H1 (cell line): ENCODE data around the gene CMKLR1. TPM values are rescaled to one million over a fixed set of nuclear protein-coding genes. Genes with fewer than 3 reads are reported as not detected.

ENCODE experiments used
- CTCF ChIA-PET: fragments of 300-600 bp; sonication (Branson Sonifier 250); formaldehyde crosslinking; loops from one replicate; lab custom pipeline; 2021; ENCODE audit not compliant: partially characterized antibody; lab: Charles Lee
- POLR2A ChIA-PET: fragments of 300-600 bp; sonication (Branson Sonifier 250); formaldehyde crosslinking; loops from one replicate; lab custom pipeline; 2021; ENCODE audit warnings: inconsistent platforms; ENCODE audit not compliant: partially characterized antibody; lab: Charles Lee
- DNase-seq, 2 experiments: peaks; one replicate each; pipeline versions ENCODE4 v3.0.0 to v3.0.0-alpha.2; 2010 to 2022; ENCODE audit warnings: low spot score in 2 of 2, low read depth in 1 of 2, mixed read lengths in 1 of 2
- FAIRE-seq: peaks from 2 replicates; lab custom pipeline; 2011; peaks lifted over from hg19 to GRCh38; lab: Jason Lieb, UNC
- H2AFZ ChIP-seq: 2 replicates; pipeline ENCODE4 v1.8.1; 2012; ENCODE audit warnings: low read length, inconsistent platforms
- H2AK5ac ChIP-seq: 2 replicates; pipeline ENCODE4 v1.6.1; 2013; ENCODE audit warnings: low read depth, low read length
- H2BK120ac ChIP-seq: replicated peaks from 2 replicates; pipeline ENCODE3; 2013; ENCODE audit warnings: low read depth, low read length, inconsistent platforms
- H2BK12ac ChIP-seq: 2 replicates; pipeline ENCODE4 v1.6.1; 2013; ENCODE audit warnings: low read depth, low read length
- H2BK15ac ChIP-seq: 2 replicates; pipeline ENCODE4 v1.6.1; 2013; ENCODE audit warnings: low read length
- H2BK20ac ChIP-seq: 2 replicates; pipeline ENCODE4 v1.6.1; 2013; ENCODE audit warnings: low read length
- H2BK5ac ChIP-seq: 2 replicates; pipeline ENCODE4 v1.6.1; 2013; ENCODE audit warnings: low read depth, low read length
- H3K14ac ChIP-seq: 2 replicates; pipeline ENCODE4 v1.6.1; 2013; ENCODE audit warnings: inconsistent platforms; ENCODE audit not compliant: insufficient read length
- H3K18ac ChIP-seq: 2 replicates; pipeline ENCODE4 v1.6.1; 2013; ENCODE audit warnings: low read length; ENCODE audit errors: extremely low read depth
- H3K23ac ChIP-seq: 2 replicates; pipeline ENCODE4 v1.6.1; 2013; ENCODE audit warnings: inconsistent platforms; ENCODE audit not compliant: insufficient read length
- H3K23me2 ChIP-seq: 2 replicates; pipeline ENCODE4 v1.6.1; 2013; ENCODE audit warnings: low read depth, low read length
- H3K27ac ChIP-seq: 2 replicates; pipeline ENCODE4 v1.6.1; 2011; ENCODE audit warnings: low read depth, low read length, inconsistent platforms
- H3K27me3 ChIP-seq, 4 experiments: replicated peaks in 1 of 4; 1 replicate in 1 of 4; 2 replicates in 3 of 4; pipeline versions ENCODE4 v1.6.1 to v1.8.1; 2011 to 2013; ENCODE audit warnings: low read length in 3 of 4, mild to moderate bottlenecking in 3 of 4, inconsistent platforms in 2 of 4, mixed read lengths in 2 of 4, moderate library complexity in 1 of 4; ENCODE audit not compliant: control insufficient read depth in 3 of 4, insufficient read depth in 3 of 4; ENCODE audit errors: extremely low read depth in 1 of 4
- H3K36me3 ChIP-seq, 4 experiments: 2 replicates each; pipeline versions ENCODE4 v1.6.1 to v1.8.1; 2011 to 2013; ENCODE audit warnings: mild to moderate bottlenecking in 4 of 4, low read length in 3 of 4, moderate library complexity in 2 of 4, control low read depth in 1 of 4, inconsistent platforms in 1 of 4; ENCODE audit not compliant: insufficient read depth in 4 of 4, control insufficient read depth in 2 of 4
- H3K4ac ChIP-seq: replicated peaks from 2 replicates; pipeline ENCODE3; 2013; ENCODE audit warnings: low read length, low read depth, mixed read lengths, inconsistent platforms; ENCODE audit not compliant: insufficient read length
- H3K4me1 ChIP-seq, 4 experiments: replicated peaks in 1 of 4; 1 replicate in 1 of 4; 2 replicates in 3 of 4; pipeline versions ENCODE4 v1.6.1 to v1.8.1; 2011 to 2013; ENCODE audit warnings: low read length in 3 of 4, inconsistent platforms in 2 of 4, mixed read lengths in 1 of 4; ENCODE audit not compliant: insufficient read depth in 4 of 4, control insufficient read depth in 3 of 4
- H3K4me2 ChIP-seq, 2 experiments: 2 replicates each; pipeline versions ENCODE4 v1.6.1 to v1.8.1; 2011 to 2013; ENCODE audit warnings: low read depth in 2 of 2, low read length in 2 of 2, control low read depth in 1 of 2, inconsistent platforms in 1 of 2, mild to moderate bottlenecking in 1 of 2; ENCODE audit not compliant: insufficient read depth in 1 of 2
- H3K4me3 ChIP-seq, 4 experiments: fragments of 200-600, 300-600 bp in 1 of 4; sonication (generic), shearing (Covaris generic), sonication (Bioruptor Twin) in 1 of 4; 2 replicates each; pipeline versions ENCODE4 v1.5.1 to v1.8.1; 2011 to 2016; ENCODE audit warnings: low read length in 4 of 4, low read depth in 3 of 4, control low read depth in 2 of 4, inconsistent platforms in 2 of 4, mild to moderate bottlenecking in 2 of 4, mixed read lengths in 1 of 4, moderate library complexity in 1 of 4; ENCODE audit not compliant: insufficient read depth in 2 of 4; ENCODE audit errors: extremely low read depth in 1 of 4
- H3K56ac ChIP-seq: replicated peaks from 2 replicates; pipeline ENCODE3; 2013; ENCODE audit warnings: low read depth, mild to moderate bottlenecking, mixed read lengths, low read length, inconsistent platforms; ENCODE audit not compliant: insufficient read length
- H3K79me1 ChIP-seq: 2 replicates; pipeline ENCODE4 v1.6.1; 2013; ENCODE audit warnings: low read depth, low read length, control low read depth
- H3K79me2 ChIP-seq, 2 experiments: 2 replicates each; pipeline versions ENCODE4 v1.6.1 to v1.8.1; 2012 to 2013; ENCODE audit warnings: low read length in 2 of 2, mild to moderate bottlenecking in 2 of 2, inconsistent platforms in 1 of 2; ENCODE audit not compliant: insufficient read depth in 2 of 2, control insufficient read depth in 1 of 2
- H3K9ac ChIP-seq, 4 experiments: replicated peaks in 1 of 4; 1 replicate in 1 of 4; 2 replicates in 3 of 4; pipeline versions ENCODE4 v1.6.1 to v1.8.1; 2011 to 2013; ENCODE audit warnings: low read depth in 3 of 4, low read length in 3 of 4, control low read depth in 2 of 4, mild to moderate bottlenecking in 2 of 4, moderate library complexity in 2 of 4, inconsistent platforms in 1 of 4; ENCODE audit errors: extremely low read depth in 1 of 4
- H3K9me3 ChIP-seq, 2 experiments: 2 replicates each; pipeline versions ENCODE4 v1.6.1 to v1.8.1; 2012 to 2013; ENCODE audit warnings: mild to moderate bottlenecking in 2 of 2, moderate library complexity in 2 of 2, control low read depth in 1 of 2, inconsistent platforms in 1 of 2, low read depth in 1 of 2, low read length in 1 of 2, mixed read lengths in 1 of 2; ENCODE audit not compliant: insufficient read depth in 2 of 2
- H4K20me1 ChIP-seq, 2 experiments: replicated peaks in 1 of 2; 2 replicates each; pipeline versions ENCODE3 to v1.8.1; 2011 to 2013; ENCODE audit warnings: inconsistent platforms in 2 of 2, low read length in 2 of 2, mild to moderate bottlenecking in 1 of 2; ENCODE audit not compliant: insufficient read depth in 2 of 2, control insufficient read depth in 1 of 2
- H4K5ac ChIP-seq: 2 replicates; pipeline ENCODE4 v1.6.1; 2013; ENCODE audit warnings: low read length, low read depth, mixed read lengths, inconsistent platforms; ENCODE audit not compliant: insufficient read length
- H4K8ac ChIP-seq: 2 replicates; pipeline ENCODE4 v1.8.0; 2013; ENCODE audit warnings: mild to moderate bottlenecking, moderate library complexity, low read length, inconsistent platforms; ENCODE audit not compliant: insufficient read depth; ENCODE audit errors: extremely low read depth
- H4K91ac ChIP-seq: replicated peaks from 2 replicates; pipeline ENCODE3; 2013; ENCODE audit warnings: low read length, mixed read lengths, inconsistent platforms; ENCODE audit not compliant: insufficient read length
- CBX5 ChIP-seq: fragments of 300-800, 300-1000 bp; sonication (generic); IDR thresholded peaks from 2 replicates; pipeline ENCODE4 v1.7.1; 2016; ENCODE audit warnings: antibody characterized with exemption, low read length, low read depth
- CREB1 ChIP-seq: IDR thresholded peaks from 2 replicates; pipeline ENCODE4 v1.6.1; 2012; ENCODE audit warnings: inconsistent platforms
- FOSL1 ChIP-seq: IDR thresholded peaks from 2 replicates; pipeline ENCODE4 v1.6.1; 2011; ENCODE audit warnings: mild to moderate bottlenecking, low read depth, low read length, moderate library complexity; ENCODE audit not compliant: insufficient read depth
- GABPA ChIP-seq: IDR thresholded peaks from 2 replicates; pipeline ENCODE4 v1.6.1; 2011; ENCODE audit warnings: mild to moderate bottlenecking, low read length, moderate library complexity, borderline replicate concordance; ENCODE audit not compliant: insufficient read depth
- HDAC6 ChIP-seq: IDR thresholded peaks from one replicate; pipeline ENCODE4 v1.7.1; 2012; ENCODE audit warnings: low read depth, mild to moderate bottlenecking, inconsistent platforms, low read length, moderate library complexity
- JUND ChIP-seq: IDR thresholded peaks from 2 replicates; pipeline ENCODE4 v1.6.1; 2011; ENCODE audit warnings: mild to moderate bottlenecking, improper control_type of control experiment, low read length
- KDM1A ChIP-seq: fragments of 200-600, 300-600 bp; sonication (generic); IDR thresholded peaks from 2 replicates; pipeline ENCODE4 v1.7.1; 2016; ENCODE audit warnings: mild to moderate bottlenecking, low read length, borderline replicate concordance
- MAFK ChIP-seq: IDR thresholded peaks from 2 replicates; pipeline ENCODE4 v1.6.1; 2012; ENCODE audit warnings: low read depth, mild to moderate bottlenecking, improper control_type of control experiment, low read length
- NRF1 ChIP-seq: IDR thresholded peaks from 2 replicates; pipeline ENCODE4 v1.6.1; 2011; ENCODE audit warnings: mild to moderate bottlenecking, low read depth, low read length, improper control_type of control experiment
- POLR2AphosphoS5 ChIP-seq: IDR thresholded peaks from 2 replicates; pipeline ENCODE4 v1.6.1; 2011; ENCODE audit warnings: low read depth, low read length
- whole genome bisulfite sequencing, 2 experiments: shearing (Covaris generic) in 1 of 2; methylation state at CpG; one replicate each; pipeline versions ENCODE4 v1.1.6 to v1.1.7; 2013 to 2015; ENCODE audit warnings: low lambda C conversion rate in 2 of 2, mixed read lengths in 2 of 2, inconsistent platforms in 1 of 2, low coverage in 1 of 2, missing lambda C conversion rate in 1 of 2; ENCODE audit not compliant: insufficient replicate concordance in 2 of 2, insufficient coverage in 1 of 2, insufficient read length in 1 of 2; ENCODE audit errors: extremely low coverage in 1 of 2, missing lambda C conversion rate in 1 of 2; 5-methylcytosine and 5-hydroxymethylcytosine counted together
- polyA plus RNA-seq, 7 experiments: library from polyadenylated mRNA; depleted of rRNA in 3 of 7; stranded (reverse) in 5 of 7; unstranded in 2 of 7; fragments of >200 nt in 5 of 7; fragments of 200-250 nt in 2 of 7; gene quantifications; 1 replicate in 5 of 7; 2 replicates in 1 of 7; 4 replicates in 1 of 7; pipeline versions ENCODE4 v1.2.1 to v1.2.3, GENCODE V29; 2011 to 2013; ENCODE audit warnings: missing spikeins in 2 of 7, mixed read lengths in 2 of 7
- total RNA-seq: library from RNA; stranded (reverse); fragmentation: NEBNext Ultra II Directional; extraction: Animal tissue kit (Norgen Biotek cat#: 25700); gene quantifications from 2 replicates; pipeline ENCODE4 v1.2.1, GENCODE V29; 2021
- TF ChIP-seq, protein P1 (sequence below): IDR thresholded peaks from 2 replicates; pipeline ENCODE4 v1.6.1; 2012; ENCODE audit warnings: low read length, inconsistent platforms
- TF ChIP-seq, protein P2 (sequence below): IDR thresholded peaks from 2 replicates; pipeline ENCODE4 v1.6.1; 2012; ENCODE audit warnings: inconsistent platforms

Gene CMKLR1
- total and polyA plus RNA-seq, 2 of the 8 experiments (the other 6 are each of a cell fraction or from before 2014, with no cell fraction given), result 2.1 to 2.8 TPM

- ChIA-PET CTCF (no interaction called here), POLR2A (interaction anchor here (1.7 kb wide), 1 partner anchor 13 kb away, joined by 3 read pairs; no protein-coding TSS in a partner anchor)
- Histone ChIP-seq H3K4ac (no peak overlapping the region), H3K4me2 (no peak overlapping the region), H2BK20ac (no peak overlapping the region), H3K79me2 (no peaks in the 10 kb centered on the region), H2AFZ (no peak overlapping the region), H3K79me1 (no peaks in the 10 kb centered on the region), H2BK5ac (no peak overlapping the region), H3K9ac (no peak overlapping the region), H3K18ac (no peak overlapping the region), H3K4me3 (no peak overlapping the region), H3K4me1 (peaks cover 0 to 8% (median 3%) of the 10 kb centered on the region in 4 experiments; a peak in 4 of 7 replicates), H3K23ac (no peak overlapping the region), H2AK5ac (no peak overlapping the region), H4K8ac (no peak overlapping the region), H3K23me2 (peaks cover 7% of the 10 kb centered on the region; the same call in 1 of the 2 replicates), H2BK120ac (no peak overlapping the region), H3K36me3 (no peaks in the 10 kb centered on the region), H3K9me3 (peaks cover 5 to 7% of the 10 kb centered on the region in 2 experiments; a peak in 2 of 4 replicates), H4K20me1 (peaks cover 0 to 4% of the 10 kb centered on the region in 2 experiments), H4K91ac (no peak overlapping the region), H3K14ac (no peak overlapping the region), H3K27me3 (no peaks in the 10 kb centered on the region), H4K5ac (no peak overlapping the region), H3K27ac (no peak overlapping the region), H2BK15ac (no peak overlapping the region; the same call in 1 of the 2 replicates), H2BK12ac (no peak overlapping the region), H3K56ac (no peak overlapping the region)
- DNase-seq (no peak), FAIRE-seq (no peak)
- 87% methylated on average over 8 of the region's 8 CpGs; no CpG with 5 or more reads in 1 of the 2 experiments for WGBS, 2 experiments
- TF ChIP-seq NRF1 (no peak), CREB1 (no peak), JUND (no peak), POLR2AphosphoS5 (no peak), FOSL1 (no peak), GABPA (no peak), HDAC6 (no peak), MAFK (no peak), KDM1A (no peak), CBX5 (no peak)
- TF ChIP-seq, protein P1, sequence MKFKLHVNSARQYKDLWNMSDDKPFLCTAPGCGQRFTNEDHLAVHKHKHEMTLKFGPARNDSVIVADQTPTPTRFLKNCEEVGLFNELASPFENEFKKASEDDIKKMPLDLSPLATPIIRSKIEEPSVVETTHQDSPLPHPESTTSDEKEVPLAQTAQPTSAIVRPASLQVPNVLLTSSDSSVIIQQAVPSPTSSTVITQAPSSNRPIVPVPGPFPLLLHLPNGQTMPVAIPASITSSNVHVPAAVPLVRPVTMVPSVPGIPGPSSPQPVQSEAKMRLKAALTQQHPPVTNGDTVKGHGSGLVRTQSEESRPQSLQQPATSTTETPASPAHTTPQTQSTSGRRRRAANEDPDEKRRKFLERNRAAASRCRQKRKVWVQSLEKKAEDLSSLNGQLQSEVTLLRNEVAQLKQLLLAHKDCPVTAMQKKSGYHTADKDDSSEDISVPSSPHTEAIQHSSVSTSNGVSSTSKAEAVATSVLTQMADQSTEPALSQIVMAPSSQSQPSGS, result no peak
- TF ChIP-seq, protein P2, sequence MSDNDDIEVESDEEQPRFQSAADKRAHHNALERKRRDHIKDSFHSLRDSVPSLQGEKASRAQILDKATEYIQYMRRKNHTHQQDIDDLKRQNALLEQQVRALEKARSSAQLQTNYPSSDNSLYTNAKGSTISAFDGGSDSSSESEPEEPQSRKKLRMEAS, result no peak
Observed at GRCh38 chr12:108386709-108387360, 47.7 kb upstream of the CMKLR1 start.
